ENCODE measurements around the gene TXK.

The TXK gene

DNA sequence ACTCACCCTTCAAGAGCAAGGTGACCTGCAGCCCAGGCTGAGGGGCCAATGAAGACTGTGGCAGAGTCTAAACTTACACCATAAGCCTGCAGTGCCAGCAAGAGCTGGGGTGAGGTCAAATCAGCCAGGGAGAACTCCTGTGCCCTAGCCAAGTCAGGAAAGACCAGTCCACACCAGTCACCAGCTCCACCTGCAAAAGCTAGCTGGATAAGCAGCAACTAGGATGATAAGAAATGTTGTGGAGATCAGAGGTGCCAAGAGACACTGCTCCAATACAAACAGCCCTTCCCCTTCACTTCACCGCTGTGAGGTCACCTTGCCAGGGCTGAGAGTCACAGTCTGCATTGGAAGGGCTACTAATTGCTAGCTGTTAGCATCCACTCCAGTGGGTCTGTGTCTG is 86.2 kb downstream of the TXK start:
- DNase-seq (ENCODE audit: low read depth): no peak

DNA sequence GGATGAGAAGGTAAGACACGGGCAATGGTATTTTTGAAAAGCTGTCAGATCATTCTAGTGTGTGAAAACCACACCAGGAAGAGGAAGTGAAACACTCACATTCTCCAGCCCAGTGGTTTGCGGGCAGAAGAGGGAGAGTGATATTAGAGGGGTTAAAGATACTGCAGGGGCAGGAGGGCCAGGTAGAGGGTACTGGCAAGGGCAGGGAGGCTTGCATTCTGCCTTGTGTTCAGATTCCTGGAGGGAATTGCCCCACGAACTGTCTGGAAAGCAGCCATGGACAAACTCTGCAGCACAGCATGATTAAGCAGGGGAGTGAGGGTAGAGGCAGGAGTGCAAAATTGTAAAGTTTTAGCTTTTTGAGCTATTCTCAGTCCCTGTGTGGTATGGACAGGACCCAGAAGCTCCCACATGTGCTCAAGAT is 86.6 kb downstream of the TXK start:
- peak; percentile 65 for DNase-seq (ENCODE audit: low read depth)

DNA sequence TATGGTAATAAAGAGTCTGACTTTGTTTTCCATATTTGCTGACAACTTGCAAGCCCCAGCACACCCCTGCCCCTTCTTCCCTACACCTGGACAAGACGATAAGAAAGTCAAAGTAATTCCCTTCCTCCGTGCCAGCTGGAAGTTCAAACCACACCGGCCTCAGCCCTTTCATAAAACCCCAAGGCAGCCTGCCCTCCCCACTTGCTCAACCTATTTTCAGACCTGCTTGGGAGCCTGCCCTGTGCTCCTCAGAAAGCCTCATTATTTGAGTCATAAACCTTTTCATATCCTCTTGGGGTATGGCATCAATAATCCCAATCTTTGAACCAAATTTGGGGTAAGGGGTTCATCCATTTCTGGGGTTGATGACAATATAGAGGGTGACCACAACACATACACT is 88.0 kb downstream of the TXK start:
- no peak for DNase-seq (ENCODE audit: low read depth)

DNA sequence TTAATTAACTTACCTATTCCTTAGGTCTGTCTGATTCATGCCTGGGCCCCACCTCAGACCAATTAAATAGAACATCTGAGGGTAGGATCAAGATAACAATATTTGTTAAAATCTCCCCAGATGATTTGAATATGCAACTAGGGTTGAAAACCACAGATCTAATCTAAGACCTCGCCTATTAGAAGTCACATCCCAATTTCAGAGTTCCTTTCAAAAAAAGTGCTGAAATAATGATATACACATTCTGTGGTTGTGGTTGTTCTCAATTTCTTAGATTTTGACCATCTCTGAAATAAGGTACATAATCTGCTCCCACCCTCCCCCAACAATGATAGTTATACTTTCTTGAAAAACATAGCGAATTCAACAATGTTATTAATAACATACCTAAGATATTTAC is 89.8 kb downstream of the TXK start:
- DNase-seq (ENCODE audit: low read depth): no peak

DNA sequence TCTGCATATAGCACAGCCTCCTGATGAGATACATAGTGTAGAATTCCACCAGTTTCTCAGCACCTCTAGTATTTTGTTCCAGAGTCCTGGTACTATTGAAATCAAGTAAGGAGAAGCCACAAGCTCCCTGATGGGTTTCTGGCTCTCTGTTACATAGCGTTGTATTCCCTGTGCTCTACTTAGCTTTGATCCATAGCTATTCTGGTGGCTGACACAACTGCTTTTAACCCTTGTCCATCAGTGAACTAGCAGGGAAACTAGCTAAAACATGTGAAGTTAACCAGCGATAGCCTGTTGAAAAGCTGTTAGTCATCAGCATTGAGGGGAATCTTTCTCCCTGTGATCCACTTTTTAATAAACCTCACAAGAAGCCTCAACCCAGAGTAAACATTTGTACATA is 90.5 kb downstream of the TXK start:
- DNase-seq (ENCODE audit: low read depth): no peak

DNA sequence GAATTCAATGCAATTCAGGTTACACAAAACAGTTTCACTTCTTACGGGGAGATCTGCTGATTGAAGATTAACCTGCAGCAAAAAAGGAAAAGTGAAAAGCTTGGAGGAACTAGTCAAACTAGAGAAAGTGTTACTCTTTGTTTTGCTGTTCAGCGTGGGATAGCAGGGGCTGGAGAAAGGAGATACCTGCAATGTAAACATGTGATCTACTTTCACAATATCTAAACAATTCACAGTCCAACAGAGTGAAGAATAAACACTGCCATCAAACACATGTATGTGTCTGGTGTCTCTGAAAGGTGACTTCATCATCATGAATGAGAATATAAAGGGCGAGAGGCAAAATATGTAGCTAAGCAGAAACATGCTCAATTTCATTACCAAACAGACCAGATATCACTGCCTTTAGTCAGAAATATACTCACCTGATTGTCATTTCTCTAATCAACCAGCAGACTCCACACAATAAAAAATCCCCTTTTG is 91.0 kb downstream of the TXK start:
- DNase-seq (ENCODE audit: low read depth): no peak

DNA sequence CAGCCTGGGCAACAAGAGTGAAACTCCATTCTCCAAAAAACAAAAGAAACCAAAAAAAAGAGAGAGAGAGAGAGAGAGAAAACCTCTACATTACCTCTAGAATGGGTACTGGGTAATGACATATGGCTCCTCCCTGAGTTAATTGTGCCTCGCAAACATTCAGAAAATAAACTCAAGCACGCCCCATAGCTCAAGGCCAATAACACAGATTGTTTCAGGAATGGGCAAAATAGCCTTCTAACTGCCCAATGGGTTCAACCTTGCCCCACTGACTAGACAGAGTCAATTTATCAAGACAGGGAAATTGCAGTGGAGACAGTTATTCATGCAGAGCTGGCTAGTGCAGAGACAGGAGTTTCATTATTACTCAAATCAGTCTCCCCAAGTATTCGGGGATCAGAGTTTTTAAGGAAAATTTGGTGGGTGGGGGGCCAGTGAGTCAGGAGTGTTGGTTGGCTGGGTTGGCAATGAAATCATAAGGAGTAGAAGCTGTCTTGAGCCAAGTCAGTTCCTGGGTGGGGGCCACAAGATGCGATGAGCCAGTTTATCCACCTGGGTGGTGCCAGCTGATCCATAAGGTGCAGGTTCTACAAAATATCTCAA is 92.4 kb downstream of the TXK start:
- DNase-seq (ENCODE audit: low read depth): no peak

DNA sequence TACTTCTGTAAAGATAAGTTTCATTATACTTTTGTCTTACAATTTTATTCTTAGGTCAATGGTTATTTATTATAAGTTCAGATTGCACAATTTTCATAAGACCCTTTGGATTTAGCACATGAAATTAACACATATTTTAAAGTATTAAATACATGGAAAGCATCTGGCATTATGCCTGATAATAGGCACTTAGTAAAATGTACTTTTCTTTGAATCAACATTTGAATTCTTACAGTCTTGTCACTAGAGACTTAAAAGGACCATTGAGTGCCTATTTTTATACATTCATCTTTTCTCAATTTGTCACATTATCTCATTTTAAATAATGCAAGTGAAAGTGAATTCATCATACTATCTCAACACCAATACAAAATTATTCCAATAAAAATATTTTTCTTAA is 94.5 kb downstream of the TXK start:
- DNase-seq (ENCODE audit: low read depth): no peak

DNA sequence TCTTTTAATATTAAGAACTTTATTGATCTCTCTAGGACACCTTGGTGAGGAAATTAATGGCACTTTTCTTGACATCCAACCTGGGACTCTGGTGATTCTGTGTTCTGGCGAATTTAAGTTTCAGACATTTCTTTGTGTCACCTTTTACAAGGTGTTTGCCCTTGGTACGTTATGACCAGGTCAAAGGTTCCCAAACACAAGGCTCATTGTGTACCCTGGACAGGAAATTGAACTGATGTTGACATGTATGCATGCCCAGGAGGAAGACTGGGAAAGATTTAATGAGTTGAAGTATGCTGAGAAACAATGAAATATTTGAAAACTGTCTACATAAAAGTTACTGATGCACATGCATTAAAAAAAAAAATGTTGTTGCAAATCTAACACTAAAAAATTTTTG is 95.4 kb downstream of the TXK start:
- DNase-seq (ENCODE audit: low read depth): no peak

DNA sequence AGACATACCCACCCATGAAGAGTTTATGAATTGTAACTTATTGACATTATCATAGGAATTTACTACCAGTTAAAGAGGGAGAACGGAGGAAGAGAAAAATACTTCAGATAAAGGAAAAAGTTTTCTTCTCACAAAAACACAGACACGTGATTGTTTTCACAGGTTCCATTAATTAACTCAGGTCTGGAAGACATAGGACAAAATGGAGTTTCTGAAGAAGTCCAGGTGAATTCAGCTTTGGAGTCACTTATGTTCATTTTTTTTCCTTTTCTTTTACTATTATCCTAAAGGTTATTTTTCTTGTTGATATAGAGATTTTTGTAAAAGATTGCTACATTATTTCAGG is 97.0 kb downstream of the TXK start:
- no peak for DNase-seq (ENCODE audit: low read depth)

DNA sequence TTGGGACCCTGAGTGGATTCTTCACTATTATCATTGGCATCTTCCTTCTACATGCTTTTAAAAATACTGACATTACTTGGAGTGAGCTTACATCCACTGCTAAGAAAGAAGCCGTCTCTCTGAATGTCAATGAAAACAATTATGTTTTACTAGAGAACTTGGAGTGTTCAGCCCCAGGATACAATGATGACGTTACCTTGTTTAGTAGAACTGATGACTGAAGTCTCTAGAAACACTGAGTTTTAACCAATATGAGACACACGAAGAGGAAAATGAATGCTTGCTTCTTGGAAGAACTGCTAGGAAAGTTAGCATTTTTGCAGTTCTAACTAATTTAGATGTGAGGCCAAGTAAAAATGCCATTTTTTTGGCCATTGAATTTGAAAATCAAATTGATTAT is 98.1 kb downstream of the TXK start:
- DNase-seq (ENCODE audit: low read depth): no peak

DNA sequence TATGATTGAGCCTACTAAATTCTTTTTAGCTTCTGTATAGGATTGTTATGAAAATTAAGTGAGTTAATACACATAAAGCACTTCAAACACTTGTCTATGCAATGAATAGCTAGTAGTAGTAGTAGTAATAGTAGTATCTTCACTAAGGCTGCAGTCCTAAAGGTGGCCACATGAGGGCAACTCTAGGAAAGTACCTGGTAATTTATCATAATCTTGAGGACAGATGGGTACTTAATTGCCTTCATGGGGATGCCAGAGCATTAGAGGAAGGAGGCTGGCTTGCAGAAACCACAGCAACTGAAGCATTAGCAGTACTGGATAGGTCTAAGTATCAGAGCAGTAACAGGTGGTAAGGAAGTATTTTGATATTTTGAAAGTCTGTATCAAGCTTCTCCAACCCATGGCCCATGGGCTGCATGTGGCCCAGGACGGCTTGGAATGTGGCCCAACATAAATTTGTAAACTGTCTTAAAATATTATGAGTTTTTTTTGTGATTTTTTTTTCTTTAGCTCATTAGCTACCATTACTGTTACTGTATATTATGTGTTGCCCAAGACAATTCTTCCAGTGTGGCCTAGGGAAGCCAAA is 100.1 kb downstream of the TXK start:
- DNase-seq (ENCODE audit: low read depth): peak; percentile 31

DNA sequence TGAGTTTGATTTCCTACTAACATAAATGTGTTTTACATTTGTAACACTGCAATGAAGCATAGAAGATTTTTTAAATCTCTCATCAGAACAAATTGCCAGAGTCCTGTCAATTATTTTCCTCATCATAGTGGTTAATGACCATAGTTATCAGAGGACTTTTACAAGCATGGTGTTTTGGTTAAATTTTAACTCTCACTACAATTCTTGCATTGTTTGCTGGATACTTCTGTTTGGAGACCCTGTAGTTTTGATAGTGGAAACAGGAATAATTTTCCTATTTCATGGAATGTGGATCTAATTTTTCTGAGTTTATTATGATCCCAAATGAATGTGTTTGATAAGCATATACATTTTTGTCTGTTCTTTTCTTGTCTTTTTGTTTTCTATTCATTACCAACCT is 100.6 kb downstream of the TXK start:
- no peak for DNase-seq (ENCODE audit: low read depth)

DNA sequence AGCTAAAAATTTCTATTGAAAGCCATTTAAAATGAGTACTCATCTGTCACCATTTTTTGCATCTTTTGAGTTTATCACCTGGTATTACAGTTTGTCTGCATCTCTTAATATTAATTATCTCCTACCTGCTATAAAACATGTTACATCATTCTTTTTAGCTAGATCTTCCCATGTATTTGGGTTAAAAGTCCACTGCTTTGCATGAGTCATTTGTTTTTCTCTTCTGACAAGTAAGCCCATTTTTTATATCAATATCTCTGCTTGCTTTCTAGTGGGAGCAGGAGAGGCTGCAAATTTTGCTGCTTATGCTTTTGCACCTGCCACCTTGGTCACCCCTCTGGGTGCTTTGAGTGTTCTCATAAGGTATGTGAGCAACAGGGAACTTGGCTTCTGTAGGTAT is 101.3 kb downstream of the TXK start:
- DNase-seq (ENCODE audit: low read depth): no peak

DNA sequence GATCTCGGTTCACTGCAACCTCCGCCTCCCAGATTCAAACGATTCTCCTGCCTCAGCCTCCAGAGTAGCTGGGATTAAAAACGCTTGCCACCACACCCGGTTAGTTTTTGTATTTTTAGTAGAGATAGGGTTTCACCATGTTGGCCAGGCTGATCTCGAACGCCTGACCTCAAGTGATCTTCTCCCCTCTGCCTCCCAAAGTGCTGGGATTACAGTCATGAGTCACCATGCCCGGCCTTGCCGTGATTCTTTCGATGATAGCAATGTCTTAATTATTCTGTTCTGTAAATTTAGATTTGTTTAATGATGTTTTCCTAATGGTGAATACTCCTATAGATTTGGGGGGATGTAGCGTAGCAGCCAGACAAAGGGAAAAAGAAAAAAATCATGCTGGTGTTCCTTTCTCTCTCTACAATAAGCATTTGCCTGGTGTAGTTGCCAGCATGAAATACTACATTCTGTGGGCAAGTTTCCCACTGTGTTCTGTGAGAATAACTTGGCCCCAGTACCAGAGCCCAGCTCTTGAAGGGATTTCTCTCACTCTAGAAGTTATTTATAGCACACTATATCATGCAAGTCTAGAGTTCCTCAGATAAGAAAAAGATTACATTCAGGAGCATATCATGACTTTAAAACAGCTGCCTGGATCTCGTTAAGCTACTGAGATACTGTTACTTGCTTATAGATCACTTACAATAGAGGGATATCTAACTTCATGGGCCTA is 102.1 kb downstream of the TXK start:
- DNase-seq (ENCODE audit: low read depth): no peak

DNA sequence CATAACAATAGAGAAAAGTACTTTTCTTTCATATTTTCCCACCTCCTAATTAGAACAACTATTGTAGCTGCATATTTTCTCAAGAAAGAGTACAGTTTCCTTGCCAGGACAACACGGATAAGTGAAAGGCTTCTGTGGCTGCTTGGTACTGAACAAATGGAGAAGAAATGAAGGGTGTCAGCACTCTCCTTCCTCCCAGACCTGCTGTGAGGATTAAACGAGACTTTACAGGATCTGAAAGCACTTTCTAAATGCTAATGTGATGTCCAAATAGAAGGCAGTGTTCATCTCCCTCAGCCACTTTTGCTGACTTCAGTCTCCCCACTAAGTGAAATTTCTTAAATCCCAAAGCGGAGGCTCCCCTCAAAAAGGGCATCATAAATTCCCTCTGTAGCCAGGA is 103.6 kb downstream of the TXK start:
- DNase-seq (ENCODE audit: low read depth): no peak

DNA sequence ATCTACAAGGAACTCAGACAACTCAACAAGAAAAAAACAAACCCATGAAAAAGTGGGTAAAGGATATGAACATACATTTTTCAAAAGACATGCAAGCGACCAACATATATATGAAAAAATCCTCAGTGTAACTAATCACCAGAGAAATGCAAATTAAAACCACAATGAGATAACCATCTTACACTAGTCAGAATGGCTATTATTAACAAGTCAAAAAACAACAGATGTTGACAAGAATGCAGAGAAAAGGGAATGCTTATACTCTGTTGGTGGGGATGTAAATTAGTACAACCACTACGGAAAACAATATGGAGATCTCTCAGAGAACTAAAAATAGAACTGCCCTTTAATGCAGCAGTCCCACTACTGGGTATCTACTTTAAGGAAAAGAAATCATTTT is 105.4 kb downstream of the TXK start:
- DNase-seq (ENCODE audit: low read depth): no peak

DNA sequence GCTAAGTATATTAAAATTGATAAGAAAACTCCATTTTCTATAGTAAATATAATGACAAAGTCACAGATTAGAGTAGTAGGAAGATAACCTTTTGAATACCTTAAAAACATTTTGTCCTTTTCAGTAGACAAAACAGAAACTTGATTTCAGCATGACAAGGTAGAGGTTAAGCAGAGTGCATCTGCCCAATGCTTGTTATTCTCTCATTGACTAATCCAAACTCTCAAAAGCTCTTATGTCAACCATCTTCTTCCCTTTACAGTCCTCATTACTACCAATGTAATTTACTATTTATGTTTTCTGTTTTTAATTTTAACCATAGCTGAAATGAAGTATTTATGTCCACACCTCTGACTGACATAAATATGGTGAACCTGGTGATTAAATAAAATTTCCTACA is 106.4 kb downstream of the TXK start:
- DNase-seq (ENCODE audit: low read depth): no peak

DNA sequence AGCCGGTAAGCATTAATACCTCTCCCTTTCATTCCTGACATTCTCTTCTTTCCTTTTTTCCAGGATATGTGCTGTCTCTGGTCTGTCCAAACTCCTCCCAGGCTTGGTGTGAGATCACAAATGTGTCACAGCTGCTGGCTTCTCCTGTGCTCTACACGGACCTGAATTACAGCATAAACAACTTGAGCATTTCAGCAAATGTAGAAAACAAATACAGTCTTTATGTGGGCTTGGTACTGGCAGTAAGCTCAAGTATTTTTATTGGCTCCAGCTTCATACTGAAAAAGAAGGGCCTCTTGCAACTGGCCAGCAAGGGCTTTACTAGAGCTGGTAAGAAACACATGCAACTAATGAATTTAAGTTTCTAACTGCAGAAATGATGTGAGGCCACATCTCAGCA is 109.0 kb downstream of the TXK start:
- no peak for DNase-seq (ENCODE audit: low read depth)

DNA sequence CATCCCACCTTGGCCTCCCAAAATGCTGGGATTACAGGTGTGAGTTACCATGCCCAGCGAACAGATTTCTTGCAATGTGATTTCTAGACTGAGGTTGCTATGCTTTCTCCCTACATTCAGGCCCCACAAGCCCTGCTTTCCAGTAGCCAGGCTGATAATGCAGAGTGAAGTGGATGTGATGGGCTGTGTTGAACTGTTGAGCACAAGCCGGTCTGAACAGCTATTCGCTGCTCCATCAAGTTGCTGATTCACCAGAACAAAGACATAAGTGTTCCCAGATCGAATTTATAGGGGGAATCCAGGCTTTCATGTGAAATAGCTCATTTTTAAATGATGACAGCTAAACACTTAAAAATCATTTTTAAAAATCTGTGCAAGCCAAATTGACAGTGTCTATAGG is 109.5 kb downstream of the TXK start:
- DNase-seq (ENCODE audit: low read depth): no peak

DNA sequence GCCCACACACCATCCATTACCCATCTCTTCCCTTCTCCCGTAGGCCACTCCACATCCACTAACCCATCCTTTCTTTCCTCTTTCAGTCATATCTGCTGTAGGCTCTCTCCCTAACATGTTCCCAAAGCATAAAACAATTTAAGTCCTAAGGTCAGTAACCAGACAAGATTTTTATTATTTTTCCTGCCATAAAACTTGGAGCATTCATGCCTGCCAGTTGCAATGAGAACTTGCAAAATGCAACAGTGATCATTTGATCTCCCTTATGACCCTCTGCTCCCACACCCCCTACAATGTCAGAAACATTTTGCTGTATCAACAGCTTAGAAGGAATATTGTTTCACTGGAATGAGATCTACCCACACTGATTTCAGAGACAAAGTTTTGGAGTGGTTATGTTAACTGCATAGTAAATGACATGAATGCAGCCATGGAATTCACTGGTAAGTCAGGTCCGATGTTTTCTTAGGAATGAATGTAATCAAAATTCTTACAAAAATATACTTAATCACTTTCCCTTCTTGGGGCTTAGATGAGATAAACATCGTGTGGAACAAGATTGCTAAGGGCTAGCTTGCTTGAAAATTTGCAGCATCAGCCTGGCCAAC is 111.8 kb downstream of the TXK start:
- no peak for DNase-seq (ENCODE audit: low read depth)

DNA sequence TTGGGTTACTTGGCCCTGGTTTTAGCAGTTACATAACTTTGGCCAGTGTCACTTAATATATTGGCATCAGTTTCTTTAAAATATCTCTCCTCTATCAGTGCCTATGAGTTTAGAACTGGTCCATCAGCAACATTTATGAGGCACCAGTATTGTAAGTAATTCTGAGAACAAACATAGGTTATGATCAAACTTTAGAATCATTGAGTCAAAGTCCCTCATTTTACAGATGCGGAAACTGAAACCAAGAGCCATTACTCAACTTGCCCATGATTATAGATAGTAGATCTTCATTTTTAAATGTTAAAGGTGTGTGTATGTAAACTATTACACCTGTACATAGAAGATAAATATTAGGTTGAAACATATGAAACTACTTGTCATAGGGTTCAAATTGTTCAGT is 113.0 kb downstream of the TXK start:
- DNase-seq (ENCODE audit: low read depth): no peak

DNA sequence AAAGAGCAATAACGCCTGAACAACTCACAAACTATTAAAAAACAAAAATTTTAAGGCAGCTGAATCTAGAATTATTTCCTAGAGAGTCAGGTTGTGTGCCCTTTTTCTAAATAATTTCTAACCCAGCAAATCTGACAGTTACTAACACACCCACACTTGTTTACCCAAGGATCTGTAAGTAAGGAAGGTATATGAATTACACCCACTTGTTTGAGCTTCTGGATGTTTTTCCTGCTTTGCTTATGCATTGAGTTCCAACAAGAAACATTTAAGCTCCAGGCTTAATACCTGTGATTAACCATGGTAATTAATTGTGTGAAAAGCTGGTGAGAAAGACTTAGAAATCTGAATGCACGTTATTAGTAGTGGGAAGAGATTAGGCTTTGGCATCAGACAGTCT is 115.9 kb downstream of the TXK start:
- DNase-seq (ENCODE audit: low read depth): no peak
